Natural killer cell treated with Interleukin-12 subunit alpha and Interleukin-12 subunit beta and Interleukin-15 and Interleukin-18, amount 100 ng/mL, for 72 hours (primary cell): Measurements from ENCODE around the gene TIMM44. TPM values are rescaled to one million over a fixed set of nuclear protein-coding genes. Genes with fewer than 3 reads are reported as not detected.

Experiments
- ATAC-seq, 2 donors: fragments of 150-1000 bp; cut with Tn5 transposase in 1 of 2; sonication (Bioruptor Pico), chemical (Tn5 transposase) in 1 of 2; 2 replicates each; pipeline ENCODE4 v1.10.0; 2021
- DNase-seq: peaks from one replicate; pipeline ENCODE4 v3.0.0; 2022; ENCODE audit warnings: low spot score
- H3K27ac Mint-ChIP-seq, 2 donors: 1 replicate in 1 of 2; 2 replicates in 1 of 2; pipeline ENCODE4 v1.8.0; 2022; ENCODE audit warnings: mixed read lengths in 2 of 2, mild to moderate bottlenecking in 1 of 2, moderate library complexity in 1 of 2
- H3K27me3 Mint-ChIP-seq, 2 donors: 1 replicate in 1 of 2; 2 replicates in 1 of 2; pipeline ENCODE4 v1.8.0; 2022; ENCODE audit warnings: mixed read lengths in 2 of 2
- H3K36me3 Mint-ChIP-seq: one replicate; pipeline ENCODE4 v1.8.0; 2022; ENCODE audit warnings: mixed read lengths
- H3K4me1 Mint-ChIP-seq, 2 donors: 1 replicate in 1 of 2; 2 replicates in 1 of 2; pipeline ENCODE4 v1.8.0; 2022; ENCODE audit warnings: low read depth in 2 of 2, mixed read lengths in 2 of 2, mild to moderate bottlenecking in 1 of 2
- H3K4me3 Mint-ChIP-seq: one replicate; pipeline ENCODE4 v1.8.0; 2022; ENCODE audit warnings: mixed read lengths
- H3K9me3 Mint-ChIP-seq: 2 replicates; pipeline ENCODE4 v1.8.0; 2022; ENCODE audit warnings: mixed read lengths
- total RNA-seq, 2 donors: library from RNA; stranded (reverse); gene quantifications; one replicate each; pipeline ENCODE4 v1.2.3, GENCODE V29; 2022

TIMM44 gene
- total RNA-seq, 2 donors from 2014 or later: 76.0 to 126 TPM

DNA sequence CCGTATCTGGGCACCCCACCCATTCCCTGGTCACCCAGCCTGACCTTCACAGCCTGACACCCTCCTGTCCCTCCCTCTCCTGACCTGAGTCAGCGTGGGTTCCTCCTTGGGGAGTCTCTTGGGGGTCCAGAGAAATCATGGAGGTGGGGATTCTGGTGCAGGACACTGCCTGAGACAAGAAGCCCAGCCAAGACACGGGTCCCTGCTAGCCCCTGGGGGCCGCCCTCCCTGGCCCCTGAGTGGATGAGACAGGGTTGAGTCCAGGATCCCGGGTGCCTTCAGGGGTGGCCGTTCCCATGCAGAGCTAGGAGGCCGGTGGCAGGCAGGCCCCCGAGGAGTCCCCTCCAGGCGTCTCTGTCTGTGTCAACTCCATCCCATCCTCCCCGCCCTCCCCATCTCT is 38.2 kb downstream of the TIMM44 start:
- H3K27ac Mint-ChIP-seq: peak overlapping the region; percentile 87 to 96
- H3K4me3 Mint-ChIP-seq: peak overlapping the region; percentile 94
- H3K4me1 Mint-ChIP-seq: peaks cover 25 to 38% of the 10 kb centered on the region in 2 donors
- no peaks in the 10 kb centered on the region for H3K36me3 Mint-ChIP-seq
- no peak for DNase-seq
- ATAC-seq: no peak
- no peaks in the 10 kb centered on the region for H3K9me3 Mint-ChIP-seq
- no peaks in the 10 kb centered on the region for H3K27me3 Mint-ChIP-seq

DNA sequence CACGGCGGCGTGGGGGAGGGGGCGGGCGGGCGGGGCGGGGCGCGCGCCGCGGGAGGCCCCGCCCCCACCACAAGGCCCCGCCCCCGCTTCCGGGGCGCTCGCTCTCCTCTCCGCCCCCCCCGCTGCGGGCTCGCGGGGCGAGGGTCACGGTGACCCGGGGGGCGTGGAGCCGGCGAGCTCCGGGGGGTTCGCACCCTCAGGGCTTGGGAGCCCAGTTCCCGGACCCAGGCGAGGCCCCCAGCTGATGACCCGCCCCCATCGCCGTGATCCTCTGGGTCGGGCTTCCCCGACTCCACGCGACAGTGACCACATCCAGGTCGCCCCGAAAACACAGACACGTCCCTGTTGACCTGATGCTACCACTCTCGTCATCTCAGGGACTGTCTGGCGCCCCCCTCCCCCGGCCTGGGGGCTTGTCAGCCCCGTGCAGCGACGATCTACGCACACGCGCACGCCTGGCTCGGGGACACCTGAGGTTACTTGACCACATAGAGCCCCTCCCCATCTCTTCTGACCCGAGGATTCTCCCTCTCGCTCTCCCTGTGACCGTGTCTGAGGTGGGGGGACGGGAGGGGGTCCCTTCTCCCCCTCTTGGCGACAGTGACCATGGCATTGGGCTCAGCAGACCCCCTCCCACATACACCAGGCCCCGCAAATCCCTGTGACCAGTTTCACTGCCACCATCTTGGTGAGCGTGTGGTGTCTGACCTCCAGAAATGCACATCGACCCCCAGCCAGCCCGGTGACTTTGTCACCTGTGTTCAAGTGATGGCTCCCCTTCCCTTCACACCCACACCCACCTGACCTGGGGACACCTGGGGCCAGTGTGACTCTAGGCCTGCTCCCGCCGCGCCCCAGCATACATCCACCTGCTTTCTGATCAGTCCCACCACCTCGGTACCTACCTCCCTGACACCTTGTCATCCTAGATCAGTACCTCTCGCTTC is 39.1 kb downstream of the TIMM44 start:
- H3K27ac Mint-ChIP-seq: peak overlapping the region; percentile 87 to 96

DNA sequence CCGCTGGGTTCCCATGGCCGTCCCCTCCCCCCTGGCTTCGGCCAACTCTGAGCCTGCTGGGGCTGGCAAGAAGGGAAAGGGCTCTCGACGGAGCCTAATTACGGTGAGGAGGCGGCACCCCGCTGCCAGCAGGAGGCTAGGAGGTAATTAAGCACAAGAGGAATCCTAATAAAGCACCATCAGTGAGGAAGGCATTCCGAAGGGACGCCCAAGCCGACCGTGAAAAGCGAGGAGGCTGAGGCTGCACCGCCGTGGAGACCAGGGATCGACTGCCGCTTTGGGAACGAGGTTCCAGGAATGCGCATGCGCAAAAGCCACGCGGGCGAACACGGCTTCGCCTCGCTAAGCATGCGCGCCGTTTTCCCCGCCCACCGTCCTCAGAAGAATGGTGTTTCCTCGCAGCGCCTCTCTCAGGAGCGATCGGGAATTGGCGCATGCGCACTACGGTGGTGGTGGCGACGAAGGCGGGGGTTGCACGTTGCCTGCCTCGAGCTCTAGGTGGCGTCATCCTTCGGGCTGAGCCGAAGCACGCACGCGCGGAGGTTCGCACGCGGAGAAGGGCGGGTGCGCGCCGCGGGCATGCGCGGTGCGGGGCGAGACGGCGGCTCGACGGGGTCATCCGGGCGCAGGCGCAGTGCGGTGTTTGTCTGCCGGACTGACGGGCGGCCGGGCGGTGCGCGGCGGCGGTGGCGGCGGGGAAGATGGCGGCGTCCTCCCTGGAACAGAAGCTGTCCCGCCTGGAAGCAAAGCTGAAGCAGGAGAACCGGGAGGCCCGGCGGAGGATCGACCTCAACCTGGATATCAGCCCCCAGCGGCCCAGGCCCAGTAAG is 40.0 kb downstream of the TIMM44 start, which contains the start of gene MAP2K7:
TSS of gene MAP2K7 (plus strand) at position 634 of the 830 bp plus-strand sequence. CDS start at position 702, 68 bp downstream.
- Mint-ChIP-seq H3K27ac (peak within 1 kb of the TSS; percentile 87 to 96), H3K36me3 (no peaks in the 10 kb centered on the region), H3K27me3 (no peaks in the 10 kb centered on the region), H3K9me3 (no peaks in the 10 kb centered on the region), H3K4me1 (peaks cover 25 to 38% of the 10 kb centered on the region in 2 donors), H3K4me3 (peak within 1 kb of the TSS; percentile 94)
- DNase-seq (peak; percentile 100), ATAC-seq (peak; percentile 92 to 94)

More for the DNA sequence above, 39.1 kb downstream of the TIMM44 start:
- H3K36me3 Mint-ChIP-seq: no peaks in the 10 kb centered on the region
- no peaks in the 10 kb centered on the region for H3K9me3 Mint-ChIP-seq
- peak; percentile 70 to 80 for ATAC-seq
- DNase-seq: peak; percentile 84
- H3K27me3 Mint-ChIP-seq: no peaks in the 10 kb centered on the region
- peak overlapping the region; percentile 94 for H3K4me3 Mint-ChIP-seq
- H3K4me1 Mint-ChIP-seq: peaks cover 25 to 38% of the 10 kb centered on the region in 2 donors

DNA sequence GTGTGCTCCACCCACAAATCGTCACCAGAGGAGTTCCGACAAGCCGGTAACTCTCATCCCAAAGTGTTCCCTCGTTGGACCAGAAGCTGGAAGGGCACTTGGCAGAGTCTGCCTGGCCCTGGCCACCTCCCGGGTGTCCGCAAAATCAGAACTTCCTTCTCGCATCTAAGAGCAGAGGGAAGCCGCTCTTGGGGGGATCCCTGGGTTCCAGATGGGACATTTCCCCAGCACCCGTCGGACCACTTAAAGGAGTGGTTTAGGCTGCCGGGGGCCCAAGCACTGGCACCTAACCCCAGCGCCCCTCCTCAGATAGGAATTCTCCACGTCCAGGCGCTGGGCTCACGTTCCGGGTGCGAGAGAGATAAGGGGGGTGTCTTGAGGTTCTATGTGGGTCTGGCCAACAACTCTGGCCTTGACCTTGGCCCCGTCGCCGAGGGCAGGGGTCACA is 40.6 kb downstream of the TIMM44 start:
- ATAC-seq (no peak), DNase-seq (no peak)
- Mint-ChIP-seq H3K27me3 (peaks cover 0 to under 1% of the 10 kb centered on the region in 2 donors), H3K4me1 (peaks cover 25 to 37% of the 10 kb centered on the region in 2 donors), H3K9me3 (no peaks in the 10 kb centered on the region), H3K36me3 (no peaks in the 10 kb centered on the region), H3K27ac (peak overlapping the region; percentile 87 to 95), H3K4me3 (peak overlapping the region; percentile 90)

DNA sequence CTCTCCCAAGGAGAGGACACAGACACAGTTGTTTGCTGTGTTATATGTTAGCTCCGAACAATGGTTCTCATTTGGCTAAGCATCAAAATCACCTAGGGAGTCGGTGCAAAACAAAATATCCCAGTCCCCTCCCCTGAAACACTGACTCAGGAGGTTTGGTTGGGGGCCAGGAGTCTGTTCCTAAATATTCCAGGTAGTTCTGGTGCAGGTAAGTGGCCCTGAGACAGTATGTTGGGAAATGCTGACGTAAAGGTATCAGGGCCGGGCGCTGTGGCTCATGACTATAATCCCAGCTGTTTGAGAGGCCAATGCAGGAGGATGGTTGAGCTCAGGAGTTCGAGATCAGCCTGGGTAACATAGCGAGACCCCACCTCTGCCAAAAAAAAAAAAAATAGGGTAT is 42.1 kb downstream of the TIMM44 start:
- no peaks in the 10 kb centered on the region for H3K9me3 Mint-ChIP-seq

DNA sequence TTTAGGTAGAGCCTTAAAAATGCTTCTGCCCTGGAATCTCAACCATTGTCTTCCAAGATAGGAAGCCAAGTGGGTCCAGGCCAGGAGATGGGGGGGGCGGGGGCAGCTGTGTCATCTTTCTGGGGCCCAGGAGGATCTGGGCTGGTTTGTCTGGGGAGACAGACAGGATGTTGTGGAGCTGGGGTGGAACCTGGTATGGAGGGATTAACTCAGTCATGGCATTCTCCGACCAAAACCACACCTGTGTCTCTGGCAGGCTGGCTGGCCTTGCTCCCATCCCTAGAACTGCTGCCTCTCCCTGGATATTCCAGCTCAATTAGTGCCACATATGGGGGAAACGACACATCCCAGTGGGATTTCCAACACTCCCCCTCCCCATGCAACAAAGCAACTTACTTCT is 42.5 kb downstream of the TIMM44 start:
- Mint-ChIP-seq H3K9me3 (no peaks in the 10 kb centered on the region), H3K4me1 (peaks cover 24 to 25% of the 10 kb centered on the region in 2 donors), H3K4me3 (no peak overlapping the region), H3K27ac (no peak overlapping the region), H3K27me3 (peaks cover 2 to 6% of the 10 kb centered on the region in 2 donors), H3K36me3 (no peaks in the 10 kb centered on the region)
- no peak for DNase-seq
- no peak for ATAC-seq

More for the DNA sequence above, 42.1 kb downstream of the TIMM44 start:
- no peaks in the 10 kb centered on the region for H3K36me3 Mint-ChIP-seq
- H3K4me1 Mint-ChIP-seq: peaks cover 25 to 28% of the 10 kb centered on the region in 2 donors
- ATAC-seq (no peak), DNase-seq (no peak)
- no peak overlapping the region for H3K27ac Mint-ChIP-seq
- H3K27me3 Mint-ChIP-seq: peaks cover 2 to 6% of the 10 kb centered on the region in 2 donors
- peak overlapping the region; percentile 45 for H3K4me3 Mint-ChIP-seq

DNA sequence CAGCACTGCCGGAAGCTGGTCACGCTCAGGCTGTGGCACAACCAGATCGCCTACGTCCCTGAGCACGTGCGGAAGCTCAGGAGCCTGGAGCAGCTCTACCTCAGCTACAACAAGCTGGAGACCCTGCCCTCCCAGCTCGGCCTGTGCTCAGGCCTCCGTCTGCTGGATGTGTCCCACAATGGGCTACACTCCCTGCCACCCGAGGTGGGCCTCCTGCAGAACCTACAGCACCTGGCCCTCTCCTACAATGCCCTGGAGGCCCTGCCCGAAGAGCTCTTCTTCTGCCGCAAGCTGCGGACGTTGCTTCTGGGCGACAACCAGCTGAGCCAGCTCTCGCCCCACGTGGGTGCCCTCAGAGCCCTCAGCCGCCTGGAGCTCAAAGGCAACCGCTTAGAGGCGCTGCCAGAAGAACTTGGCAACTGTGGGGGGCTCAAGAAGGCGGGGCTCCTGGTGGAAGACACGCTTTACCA is 43.0 kb downstream of the TIMM44 start:
- Mint-ChIP-seq H3K4me1 (peaks cover 19 to 20% of the 10 kb centered on the region in 2 donors), H3K27ac (no peak overlapping the region), H3K27me3 (peaks cover 2 to 6% of the 10 kb centered on the region in 2 donors), H3K4me3 (no peak overlapping the region), H3K36me3 (no peaks in the 10 kb centered on the region), H3K9me3 (no peaks in the 10 kb centered on the region)
- ATAC-seq (no peak), DNase-seq (no peak)

DNA sequence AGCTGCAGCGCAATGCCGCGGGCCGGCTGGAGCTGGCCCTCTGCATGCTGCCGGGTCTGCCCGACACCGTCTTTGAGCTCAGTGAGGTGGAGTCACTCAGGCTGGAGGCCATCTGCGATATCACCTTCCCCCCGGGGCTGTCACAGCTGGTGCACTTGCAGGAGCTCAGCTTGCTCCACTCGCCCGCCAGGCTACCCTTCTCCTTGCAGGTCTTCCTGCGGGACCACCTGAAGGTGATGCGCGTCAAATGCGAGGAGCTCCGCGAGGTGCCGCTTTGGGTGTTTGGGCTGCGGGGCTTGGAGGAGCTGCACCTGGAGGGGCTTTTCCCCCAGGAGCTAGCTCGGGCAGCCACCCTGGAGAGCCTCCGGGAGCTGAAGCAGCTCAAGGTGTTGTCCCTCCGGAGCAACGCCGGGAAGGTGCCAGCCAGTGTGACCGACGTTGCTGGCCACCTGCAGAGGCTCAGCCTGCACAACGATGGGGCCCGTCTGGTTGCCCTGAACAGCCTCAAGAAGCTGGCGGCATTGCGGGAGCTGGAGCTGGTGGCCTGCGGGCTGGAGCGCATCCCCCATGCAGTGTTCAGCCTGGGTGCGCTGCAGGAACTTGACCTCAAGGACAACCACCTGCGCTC is 43.6 kb downstream of the TIMM44 start:
- Mint-ChIP-seq H3K4me3 (no peak overlapping the region), H3K27ac (no peak overlapping the region), H3K27me3 (peaks cover 2 to 6% of the 10 kb centered on the region in 2 donors), H3K36me3 (no peaks in the 10 kb centered on the region), H3K4me1 (peaks cover 13 to 16% of the 10 kb centered on the region in 2 donors), H3K9me3 (no peaks in the 10 kb centered on the region)
- DNase-seq (no peak), ATAC-seq (no peak)

DNA sequence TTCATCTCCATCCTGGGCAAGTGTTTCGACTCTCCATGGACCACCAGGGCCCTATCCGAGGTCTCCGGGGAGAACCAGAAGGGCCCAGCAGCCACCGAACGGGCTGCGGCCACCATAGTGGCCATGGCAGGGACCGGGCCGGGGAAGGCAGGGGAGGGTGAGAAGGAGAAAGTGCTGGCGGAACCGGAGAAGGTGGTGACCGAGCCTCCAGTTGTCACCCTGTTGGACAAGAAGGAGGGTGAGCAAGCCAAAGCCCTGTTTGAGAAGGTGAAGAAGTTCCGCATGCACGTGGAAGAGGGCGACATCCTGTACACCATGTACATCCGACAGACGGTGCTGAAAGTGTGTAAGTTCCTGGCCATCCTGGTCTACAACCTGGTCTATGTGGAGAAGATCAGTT is 44.5 kb downstream of the TIMM44 start:
- Mint-ChIP-seq H3K27ac (no peak overlapping the region), H3K4me3 (no peak overlapping the region), H3K9me3 (no peaks in the 10 kb centered on the region), H3K36me3 (no peaks in the 10 kb centered on the region), H3K27me3 (peaks cover 5 to 6% of the 10 kb centered on the region in 2 donors), H3K4me1 (peaks cover 8 to 12% of the 10 kb centered on the region in 2 donors)
- DNase-seq (no peak), ATAC-seq (no peak)

DNA sequence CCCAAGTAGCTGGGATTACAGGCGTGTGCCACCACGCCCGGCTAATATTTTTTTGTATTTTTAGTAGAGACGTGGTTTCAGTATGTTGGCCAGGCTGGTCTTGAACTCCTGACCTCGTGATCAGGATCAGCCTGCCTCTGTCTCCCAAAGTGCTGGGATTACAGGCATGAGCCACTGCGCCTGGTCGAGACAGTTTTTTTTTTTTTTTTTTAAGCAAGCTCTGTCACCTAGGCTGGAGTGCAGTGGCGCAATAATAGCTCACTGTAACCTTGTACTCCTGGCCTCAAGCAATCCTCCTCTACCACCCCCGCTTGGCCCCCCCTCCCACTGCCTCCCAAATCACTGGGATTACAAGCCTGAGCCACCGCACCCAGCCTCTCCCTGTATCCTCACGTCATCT is 46.2 kb downstream of the TIMM44 start:
- Mint-ChIP-seq H3K27ac (no peak overlapping the region), H3K4me3 (no peak overlapping the region), H3K27me3 (peaks cover 5 to 6% of the 10 kb centered on the region in 2 donors), H3K36me3 (no peaks in the 10 kb centered on the region), H3K9me3 (no peaks in the 10 kb centered on the region), H3K4me1 (no peaks in the 10 kb centered on the region)
- ATAC-seq: no peak
- no peak for DNase-seq

DNA sequence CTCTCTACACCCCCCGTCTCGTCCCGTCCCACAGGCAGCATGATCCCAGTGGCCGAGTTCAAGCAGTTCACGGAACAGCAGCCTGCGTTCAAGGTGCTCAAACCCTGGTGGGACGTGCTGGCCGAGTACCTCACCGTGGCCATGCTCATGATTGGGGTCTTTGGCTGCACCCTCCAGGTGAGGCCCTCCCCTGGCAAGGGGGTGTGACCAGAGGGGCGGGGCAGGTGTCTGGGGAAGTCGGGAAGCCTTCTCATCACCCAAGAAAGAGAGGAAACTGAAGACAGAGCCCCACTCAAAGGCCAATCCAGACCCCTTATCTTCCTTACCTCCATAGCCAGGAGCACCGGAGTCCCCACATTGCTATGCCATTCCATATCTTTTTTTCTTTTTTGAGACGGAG is 47.9 kb downstream of the TIMM44 start:
- Mint-ChIP-seq H3K4me1 (no peaks in the 10 kb centered on the region), H3K4me3 (no peak overlapping the region), H3K27me3 (peaks cover 5 to 6% of the 10 kb centered on the region in 2 donors), H3K9me3 (no peaks in the 10 kb centered on the region), H3K36me3 (no peaks in the 10 kb centered on the region), H3K27ac (no peak overlapping the region)
- no peak for DNase-seq
- no peak for ATAC-seq

DNA sequence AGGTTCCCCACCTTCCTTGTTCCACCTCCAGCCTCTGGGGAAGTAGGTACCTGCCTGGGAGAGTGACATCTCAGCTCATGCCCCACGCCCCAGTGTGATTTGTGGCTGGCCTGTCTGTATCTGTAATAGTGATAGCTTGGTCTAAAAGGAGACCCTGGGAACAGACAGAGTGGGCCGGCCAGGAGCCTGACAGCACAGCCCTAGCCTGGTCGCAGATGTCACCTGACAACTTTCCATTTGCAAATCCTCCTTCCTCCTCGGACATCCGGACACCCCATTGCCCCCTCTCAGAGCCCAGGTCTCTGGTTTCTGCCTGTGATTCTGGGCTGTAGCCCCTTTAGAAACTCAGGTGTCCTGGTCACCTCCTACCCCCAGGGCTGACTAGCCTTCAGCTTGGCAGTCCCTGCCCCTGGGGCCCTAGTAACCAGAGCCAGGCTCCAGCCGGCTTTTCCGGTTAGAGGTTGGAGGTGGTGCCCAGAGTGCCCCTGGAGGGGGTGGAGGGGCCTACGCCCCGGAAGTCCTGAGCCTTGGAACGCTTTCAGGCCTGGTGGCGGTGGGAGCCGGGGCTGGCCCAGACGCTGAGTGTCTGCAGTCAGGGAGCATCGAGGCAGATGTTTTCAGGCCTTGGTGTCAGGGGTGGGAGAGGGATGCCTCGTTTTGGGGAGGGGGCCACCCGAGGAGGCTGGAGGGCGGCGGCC is 48.7 kb downstream of the TIMM44 start:
- ATAC-seq: no peak
- no peaks in the 10 kb centered on the region for H3K36me3 Mint-ChIP-seq
- no peak overlapping the region for H3K27ac Mint-ChIP-seq
- H3K4me3 Mint-ChIP-seq: no peak overlapping the region
- DNase-seq: no peak
- peaks cover 5 to 6% of the 10 kb centered on the region in 2 donors for H3K27me3 Mint-ChIP-seq
- H3K4me1 Mint-ChIP-seq: no peaks in the 10 kb centered on the region
- no peaks in the 10 kb centered on the region for H3K9me3 Mint-ChIP-seq
